Erythroblast (primary cell): ENCODE measurements around the gene NR2E1.

Experiments used
- DNase-seq, 2 experiments: peaks; one replicate each; lab custom pipeline; 2025; lab: John Stamatoyannopoulos, UW
- GATA1 ChIP-seq: IDR thresholded peaks from 2 replicates; pipeline ENCODE4 v1.6.1; 2011; ENCODE audit warnings: low read depth, mild to moderate bottlenecking, control low read depth, low read length, moderate library complexity
- POLR2A ChIP-seq: IDR thresholded peaks from 2 replicates; pipeline ENCODE4 v1.6.1; 2011; ENCODE audit warnings: mild to moderate bottlenecking, low read length

Gene NR2E1

GRCh38 chr6:108165714-108166663 is at the start of gene NR2E1:
Gene NR2E1 (plus strand): TSS chr6:108166022. CDS start chr6:108166766, 744 bp downstream.
- peak in 1 of 2 experiments; percentile 33 for DNase-seq
- TF ChIP-seq POLR2A (no peak), GATA1 (no peak)

GRCh38 chr6:108116546-108117426 is 49.0 kb upstream of the NR2E1 start:
- no peak for DNase-seq
- TF ChIP-seq GATA1 (no peak), POLR2A (no peak)

- DNase-seq = peak; percentile 38 to 64
- no peak for TF ChIP-seq GATA1
- no peak for TF ChIP-seq POLR2A
These were observed 48.1 kb upstream of the NR2E1 start for GRCh38 chr6:108117427-108118358.

- no peak for DNase-seq
- TF ChIP-seq GATA1 (no peak), POLR2A (no peak)
These were observed 47.5 kb upstream of the NR2E1 start for GRCh38 chr6:108118359-108118724.

GRCh38 chr6:108118810-108119768 is 46.7 kb upstream of the NR2E1 start:
- TF ChIP-seq POLR2A = no peak
- TF ChIP-seq GATA1 = no peak
- peak in 1 of 2 experiments; percentile 17 for DNase-seq

- no peak for TF ChIP-seq GATA1
- no peak for TF ChIP-seq POLR2A
- no peak for DNase-seq
These were observed 46.1 kb upstream of the NR2E1 start for GRCh38 chr6:108119769-108120141.

- no peak for DNase-seq
These were observed 45.5 kb upstream of the NR2E1 start for GRCh38 chr6:108120311-108120710.

GRCh38 chr6:108121612-108122011 is 44.2 kb upstream of the NR2E1 start:
- DNase-seq = no peak
- TF ChIP-seq GATA1 (no peak), POLR2A (no peak)

More at GRCh38 chr6:108120311-108120710, 45.5 kb upstream of the NR2E1 start:
- TF ChIP-seq POLR2A = no peak
- no peak for TF ChIP-seq GATA1

GRCh38 chr6:108123481-108123929 is 42.3 kb upstream of the NR2E1 start:
- TF ChIP-seq POLR2A (no peak), GATA1 (no peak)
- no peak for DNase-seq

- TF ChIP-seq GATA1 = no peak
- TF ChIP-seq POLR2A = no peak
- no peak for DNase-seq
These were observed 41.9 kb upstream of the NR2E1 start for GRCh38 chr6:108123946-108124345.

GRCh38 chr6:108127056-108127455 is 38.8 kb upstream of the NR2E1 start:
- DNase-seq = no peak
- TF ChIP-seq POLR2A (no peak), GATA1 (no peak)

GRCh38 chr6:108127826-108128225 is 38.0 kb upstream of the NR2E1 start:
- no peak for DNase-seq
- TF ChIP-seq GATA1 (no peak), POLR2A (no peak)
